NCI-H510A treated with DMSO at 0.1 percent for 48 hours (cell line): ENCODE measurements around the gene RREB1.

ENCODE experiments used
- DNase-seq: peaks from one replicate; lab custom pipeline; 2025; lab: John Stamatoyannopoulos, UW

RREB1 gene

GRCh38 chr6:7243179-7243981, 135.6 kb downstream of the RREB1 start:
- peak; percentile 73 for DNase-seq

- DNase-seq = no peak
Observed at GRCh38 chr6:7245668-7246393, 138.1 kb downstream of the RREB1 start.

- DNase-seq = no peak
Observed at GRCh38 chr6:7246401-7247178, 138.8 kb downstream of the RREB1 start.

GRCh38 chr6:7247179-7247456, 139.4 kb downstream of the RREB1 start:
- DNase-seq = no peak

- no peak for DNase-seq
Observed at GRCh38 chr6:7247828-7248227, 140.1 kb downstream of the RREB1 start.

GRCh38 chr6:7249391-7249790, 141.6 kb downstream of the RREB1 start:
- no peak for DNase-seq

GRCh38 chr6:7249946-7250643, 142.3 kb downstream of the RREB1 start:
- no peak for DNase-seq

GRCh38 chr6:7250812-7251211, 143.1 kb downstream of the RREB1 start:
- no peak for DNase-seq

GRCh38 chr6:7251646-7252260, 144.0 kb downstream of the RREB1 start:
- DNase-seq = no peak

GRCh38 chr6:7252390-7252789, 144.6 kb downstream of the RREB1 start:
- no peak for DNase-seq

GRCh38 chr6:7254980-7255835, 147.4 kb downstream of the RREB1 start:
- no peak for DNase-seq

GRCh38 chr6:7255918-7256317, 148.2 kb downstream of the RREB1 start:
- no peak for DNase-seq

- no peak for DNase-seq
Observed at GRCh38 chr6:7256785-7257184, 149.0 kb downstream of the RREB1 start.

GRCh38 chr6:7257521-7258230, 149.9 kb downstream of the RREB1 start:
- DNase-seq = no peak

GRCh38 chr6:7258231-7258763, 150.5 kb downstream of the RREB1 start:
- no peak for DNase-seq

GRCh38 chr6:7260291-7261031, 152.7 kb downstream of the RREB1 start:
- no peak for DNase-seq

GRCh38 chr6:7261032-7261841, 153.5 kb downstream of the RREB1 start:
- DNase-seq = peak; percentile 70

GRCh38 chr6:7261852-7262461, 154.2 kb downstream of the RREB1 start:
- peak; percentile 45 for DNase-seq
